ENCODE data around the gene SATB1.

SATB1 gene

DNA sequence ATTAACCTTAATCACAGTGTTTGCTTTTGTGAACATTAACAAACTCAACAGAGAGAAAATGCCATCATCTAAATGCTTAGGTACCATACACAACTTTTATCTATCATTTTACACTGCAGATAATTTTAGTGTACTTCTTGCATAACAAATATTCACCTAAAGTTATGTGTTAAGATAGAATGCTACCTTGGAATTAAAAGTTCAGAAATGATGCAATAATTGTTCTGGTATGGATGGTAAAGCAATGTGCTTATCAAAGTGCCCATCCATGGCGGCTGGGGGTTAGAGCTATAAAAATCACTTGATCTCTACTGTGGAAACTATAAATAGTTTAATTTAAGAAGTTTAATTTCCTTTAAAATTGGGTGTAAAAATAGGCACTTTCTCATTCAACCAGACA, 28.7 kb downstream of the SATB1 start:
- no peak for DNase-seq

DNA sequence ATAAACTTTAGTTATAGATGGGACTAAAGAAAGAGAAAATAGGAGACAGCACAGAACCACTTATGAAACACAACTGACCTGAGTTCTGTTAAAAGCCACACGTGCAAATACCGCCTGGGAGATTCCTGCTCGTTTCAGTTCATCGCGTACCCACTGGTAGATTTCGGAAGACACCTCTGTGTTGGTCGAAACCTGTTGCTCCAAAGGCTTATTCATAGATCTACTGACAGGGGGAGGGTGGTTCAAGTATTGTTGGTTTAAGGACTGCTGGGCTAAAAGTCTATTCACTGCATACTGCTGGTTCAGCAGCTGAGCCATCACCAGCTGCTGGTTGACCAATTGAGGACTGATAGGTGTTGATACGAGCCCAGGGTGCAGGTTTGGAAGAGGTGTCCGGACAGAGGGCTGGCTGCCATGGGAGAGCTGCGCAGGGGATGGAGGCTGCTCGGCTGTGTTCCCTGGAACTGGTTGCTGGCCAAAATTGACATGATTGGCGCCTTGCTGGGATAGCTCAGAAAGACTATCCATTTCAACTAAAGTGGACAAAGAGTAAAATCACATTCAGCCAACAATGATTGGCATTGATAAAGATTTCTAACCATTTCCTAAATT, 30.6 kb downstream of the SATB1 start:
- no peak for DNase-seq

DNA sequence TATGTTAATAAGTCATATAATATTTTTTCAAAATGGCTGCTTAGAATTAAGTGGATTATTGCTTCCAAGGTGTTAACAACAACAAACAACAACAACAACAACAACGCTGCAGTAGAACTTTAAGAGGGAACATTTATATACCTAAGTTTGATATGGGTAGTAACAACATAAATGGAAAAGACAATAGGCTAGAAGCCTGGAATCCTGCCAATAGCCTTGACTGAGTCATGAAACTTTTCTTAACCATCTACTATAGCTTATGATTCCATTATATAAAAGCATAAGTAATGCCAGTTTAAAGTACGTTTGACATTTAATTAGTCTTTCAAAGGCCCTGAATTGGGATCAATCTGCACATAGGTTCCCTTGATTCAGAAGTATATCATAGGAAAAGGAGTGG, 31.2 kb downstream of the SATB1 start:
- no peak for DNase-seq

DNA sequence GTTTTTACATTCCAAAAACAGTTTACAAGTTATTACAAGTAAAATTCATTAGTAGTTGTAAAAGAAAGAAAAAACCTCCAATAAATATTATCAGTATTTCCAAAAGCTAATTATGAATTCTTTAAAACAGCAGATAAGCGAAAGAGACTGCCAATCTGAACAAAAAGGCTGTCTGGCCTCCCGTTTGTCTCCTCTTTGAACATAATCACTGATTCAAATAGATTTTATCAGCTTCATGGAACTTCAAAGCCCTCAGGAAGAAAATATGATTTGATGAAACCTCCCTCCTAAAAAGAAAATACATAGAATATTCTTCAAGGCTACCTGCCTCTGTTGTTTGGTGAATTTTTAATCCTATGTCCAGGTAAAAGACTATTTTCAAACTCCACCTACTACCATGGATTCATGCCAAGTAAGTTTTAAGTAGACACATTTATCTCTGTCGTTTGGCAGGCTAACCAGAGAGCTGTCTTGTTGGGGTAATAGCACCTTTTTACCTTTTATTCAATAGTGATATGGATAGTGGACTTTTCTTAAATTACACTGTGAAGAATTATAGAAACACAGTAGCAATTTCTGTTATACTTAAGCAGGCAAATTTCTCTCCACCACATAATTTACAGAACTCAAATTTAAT, 35.0 kb downstream of the SATB1 start:
- no peak for DNase-seq

DNA sequence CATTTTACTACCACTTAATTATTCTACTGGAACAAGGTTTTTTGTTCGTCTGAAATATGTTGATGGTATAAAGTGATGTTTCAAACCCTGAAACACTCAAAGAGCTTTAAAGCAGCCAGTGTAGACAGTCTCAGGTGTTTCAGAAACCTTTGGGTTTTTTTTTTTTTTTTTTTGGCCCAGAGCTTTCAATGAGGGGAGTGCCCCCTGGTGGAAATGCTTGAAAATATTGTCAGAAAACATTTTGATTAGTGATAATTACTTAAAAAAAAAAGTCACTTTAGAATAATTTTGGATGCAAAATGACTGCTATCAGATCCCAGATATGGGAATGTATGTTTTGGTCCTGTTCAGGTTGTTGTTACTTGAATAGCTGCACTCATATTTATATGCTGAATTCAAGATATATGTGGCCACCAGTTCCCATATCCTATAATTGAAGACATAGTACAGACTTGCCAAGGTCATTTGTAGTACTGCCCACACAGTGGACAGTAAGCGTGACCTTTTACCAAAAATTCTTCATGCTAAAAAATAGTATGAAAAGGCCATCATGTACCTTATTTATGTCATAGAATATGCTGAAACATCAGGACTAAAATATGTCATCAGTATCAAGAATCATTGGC, 35.9 kb downstream of the SATB1 start:
- DNase-seq: peak in 1 of 2 donors; percentile 37

DNA sequence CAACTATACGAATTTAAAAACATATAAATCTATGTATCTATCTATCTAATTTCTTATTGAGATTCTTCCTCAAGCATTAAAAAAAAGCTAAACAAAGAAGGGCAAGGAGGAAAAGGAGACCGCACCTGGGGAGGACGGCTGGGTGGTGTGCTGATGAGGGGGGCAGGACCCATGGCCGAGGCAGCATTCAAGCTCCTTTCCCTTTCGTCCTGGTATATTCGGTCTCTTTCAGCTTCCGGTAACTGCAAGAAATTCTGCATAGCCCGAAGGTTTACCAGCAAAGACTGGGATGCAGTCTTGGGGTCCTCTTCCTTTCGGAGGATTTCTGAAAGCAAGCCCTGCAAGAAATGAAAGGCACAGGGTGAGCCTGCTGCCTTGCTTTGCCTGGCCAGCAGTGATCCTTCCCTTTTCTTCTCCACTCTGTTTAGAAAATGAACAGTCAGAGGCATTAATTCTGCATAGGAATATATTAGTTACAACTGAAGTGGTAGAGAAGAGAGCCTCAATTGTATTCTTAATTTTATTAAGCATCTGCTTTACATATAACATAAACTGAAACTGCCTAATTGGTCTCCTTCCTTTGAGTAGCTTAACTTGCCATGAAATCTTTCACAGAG, 38.8 kb downstream of the SATB1 start:
- no peak for DNase-seq

DNA sequence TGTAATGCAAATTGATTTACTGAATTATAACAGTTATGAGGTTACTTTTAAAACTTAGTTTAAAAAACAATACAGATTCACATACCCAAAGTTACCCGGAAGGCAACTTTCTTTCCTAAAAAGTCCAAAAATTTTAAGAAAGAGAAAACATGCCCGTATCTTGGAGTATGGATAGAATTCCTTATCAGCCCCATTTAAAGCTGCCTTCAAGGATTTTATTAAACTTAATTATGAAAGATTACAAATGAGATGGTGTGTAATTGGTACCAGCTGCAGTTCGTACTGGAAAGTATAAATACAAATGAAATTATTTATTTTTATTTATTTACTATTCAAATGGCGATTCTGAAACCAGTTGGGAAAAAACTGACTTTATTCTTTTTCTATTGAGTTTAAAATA, 39.4 kb downstream of the SATB1 start:
- no peak for DNase-seq

DNA sequence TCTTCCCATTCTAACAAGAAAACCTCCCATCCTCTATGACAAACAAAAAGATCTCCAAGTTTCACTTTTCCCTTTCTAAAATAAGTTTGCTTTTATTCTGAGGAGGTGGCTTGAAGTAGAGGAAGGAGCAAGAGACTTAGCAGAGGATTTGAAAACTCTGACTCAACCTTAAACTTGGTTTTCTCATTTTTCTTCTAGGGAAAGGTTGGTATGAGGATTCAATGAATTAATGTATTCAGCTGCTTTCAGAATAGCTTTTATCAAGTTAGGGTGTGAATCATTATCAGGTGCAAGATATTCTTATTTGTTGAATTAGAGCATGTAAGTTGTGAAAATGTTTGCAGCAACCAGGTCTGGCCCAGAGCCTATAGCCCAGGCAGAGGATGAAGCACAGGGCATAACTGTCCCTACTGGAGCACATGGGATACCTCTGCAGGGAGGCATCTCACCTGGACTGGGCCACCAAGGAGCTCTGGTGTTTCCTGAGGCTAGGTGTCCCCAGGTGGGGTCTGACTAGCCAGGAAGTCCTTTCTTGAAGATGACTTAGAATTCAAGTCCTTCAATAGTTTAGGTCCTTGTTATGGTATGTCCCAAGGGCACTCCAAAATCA, 42.3 kb downstream of the SATB1 start:
- peak in 1 of 2 donors; percentile 33 for DNase-seq

DNA sequence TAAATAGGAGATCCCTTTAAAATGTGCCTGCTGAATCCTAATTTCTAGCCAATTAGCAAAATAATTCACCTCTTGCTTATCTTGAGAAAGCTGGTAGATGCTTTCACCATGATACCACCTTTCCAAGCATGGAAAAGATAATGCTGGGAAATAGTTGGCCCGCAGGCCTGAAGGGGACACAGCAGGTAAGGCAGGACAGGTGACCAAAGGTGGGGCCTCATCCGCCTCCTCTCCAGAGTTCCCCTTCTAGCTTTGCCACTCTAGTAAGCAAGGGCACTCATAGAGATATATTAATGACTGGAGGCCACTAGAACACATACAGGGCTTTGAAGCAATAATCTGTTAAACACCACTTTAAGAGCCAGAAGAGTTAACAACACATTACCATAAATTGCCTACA, 45.5 kb downstream of the SATB1 start:
- DNase-seq: no peak

DNA sequence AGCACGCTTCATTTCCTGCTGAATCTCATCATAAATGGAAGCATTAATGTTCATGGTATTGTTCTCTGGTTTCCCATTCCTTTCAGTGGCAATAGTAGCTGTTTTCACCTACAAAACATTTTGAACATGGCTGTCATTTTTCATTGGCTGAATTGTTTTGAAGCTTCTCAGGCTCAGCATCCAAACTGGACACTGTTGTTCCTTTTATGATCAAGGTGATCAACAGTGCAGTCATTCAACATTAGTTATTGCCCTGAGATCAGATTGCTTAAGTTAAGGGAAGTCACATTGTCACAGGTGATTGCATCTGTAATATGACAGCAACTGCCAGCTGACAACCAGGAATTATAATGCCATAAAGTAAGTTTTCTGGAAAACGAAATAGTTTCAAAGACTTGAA, 46.9 kb downstream of the SATB1 start:
- no peak for DNase-seq

DNA sequence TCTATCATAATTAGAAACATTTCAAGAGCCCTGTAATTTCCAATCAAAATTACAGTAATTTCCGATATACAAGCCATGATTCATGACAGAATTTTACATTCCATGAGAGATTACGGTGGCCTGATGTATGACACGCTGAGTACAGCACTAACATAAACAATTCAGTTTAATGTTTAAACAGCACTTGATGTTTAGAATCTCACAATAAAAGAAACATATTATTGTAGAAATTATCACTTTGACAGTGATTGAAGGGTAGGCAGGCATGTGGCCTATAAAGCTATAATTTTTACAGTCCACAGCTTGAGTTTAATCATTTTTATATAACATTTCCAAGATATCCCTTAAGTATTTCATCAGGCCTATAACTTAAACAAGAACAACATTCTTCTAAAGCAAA, 48.5 kb downstream of the SATB1 start:
- DNase-seq: no peak

DNA sequence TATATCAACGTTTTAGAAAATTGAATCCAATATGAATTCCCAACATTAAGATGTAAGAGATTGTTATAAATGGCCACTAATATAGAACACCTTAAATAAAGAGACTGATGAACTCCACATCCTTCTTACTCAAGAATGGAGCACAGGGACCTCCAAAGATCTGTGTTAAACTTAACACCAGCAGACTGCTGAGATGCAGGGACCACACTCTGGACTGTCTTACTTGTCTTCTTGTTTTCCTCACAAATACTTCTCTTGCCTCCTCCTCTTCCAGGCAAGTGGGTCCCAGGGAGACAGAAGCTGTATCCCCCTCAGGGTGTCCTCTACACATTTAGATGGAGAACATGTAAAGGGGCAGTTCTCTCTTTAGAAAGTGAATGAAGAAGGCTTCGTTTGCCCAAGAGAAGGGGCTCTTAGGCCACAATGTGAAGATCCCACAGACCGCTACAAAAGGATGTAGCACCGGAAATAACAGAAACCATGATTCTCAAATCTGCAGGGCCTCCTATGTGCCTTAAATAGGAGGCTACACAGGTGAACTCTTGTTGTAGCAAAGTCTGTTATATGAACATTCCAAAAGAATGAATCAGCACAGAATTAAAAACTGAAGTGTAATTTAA, 52.2 kb downstream of the SATB1 start:
- DNase-seq: no peak

DNA sequence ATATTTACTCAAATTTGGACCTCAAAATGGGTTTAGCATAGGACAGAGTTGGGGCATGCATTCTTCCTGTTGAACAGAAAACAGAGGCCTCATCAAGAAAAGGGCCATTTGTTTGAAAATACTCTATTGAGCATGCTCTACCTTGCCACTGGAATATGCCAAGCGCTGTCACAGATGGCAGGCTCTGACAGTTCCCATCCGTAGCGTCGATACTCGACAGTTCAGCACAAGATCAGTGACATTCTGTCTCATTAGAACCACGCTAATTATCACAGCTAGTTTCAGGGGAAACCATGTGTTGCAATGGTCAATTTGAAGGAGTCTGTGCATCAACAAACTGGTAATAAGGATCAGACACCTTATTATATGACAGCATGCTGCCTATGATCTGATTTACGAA, 54.5 kb downstream of the SATB1 start:
- no peak for DNase-seq

DNA sequence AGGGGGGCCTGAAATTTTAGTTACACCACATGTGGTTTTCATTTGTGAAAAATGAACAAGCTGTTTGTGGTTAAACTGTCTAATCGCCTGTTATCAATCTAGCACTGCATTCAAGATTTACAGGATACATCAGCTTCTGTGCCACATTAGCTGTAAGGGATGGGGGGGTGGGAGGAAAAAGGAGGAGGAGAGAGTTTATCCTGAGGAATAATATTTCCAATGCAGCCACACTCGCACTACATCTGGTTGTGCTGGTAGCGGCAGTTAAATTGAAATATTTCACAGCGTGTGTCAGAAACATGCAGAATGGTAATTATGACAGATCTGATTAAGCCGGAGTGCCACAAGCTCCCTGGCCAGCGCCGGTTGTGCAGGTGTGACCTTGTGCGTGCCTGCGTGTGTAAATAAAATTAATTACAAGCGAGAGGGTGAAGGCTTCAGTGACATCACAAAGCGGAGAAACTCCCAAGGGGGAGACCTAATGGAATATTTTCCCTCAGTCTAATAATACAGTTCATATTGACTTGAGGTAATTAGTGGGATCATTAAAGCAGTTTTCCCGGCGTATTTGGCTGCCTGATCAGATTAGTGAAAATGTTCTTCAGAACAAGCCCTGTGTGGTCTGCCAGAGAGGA, 55.5 kb downstream of the SATB1 start:
- no peak for DNase-seq

DNA sequence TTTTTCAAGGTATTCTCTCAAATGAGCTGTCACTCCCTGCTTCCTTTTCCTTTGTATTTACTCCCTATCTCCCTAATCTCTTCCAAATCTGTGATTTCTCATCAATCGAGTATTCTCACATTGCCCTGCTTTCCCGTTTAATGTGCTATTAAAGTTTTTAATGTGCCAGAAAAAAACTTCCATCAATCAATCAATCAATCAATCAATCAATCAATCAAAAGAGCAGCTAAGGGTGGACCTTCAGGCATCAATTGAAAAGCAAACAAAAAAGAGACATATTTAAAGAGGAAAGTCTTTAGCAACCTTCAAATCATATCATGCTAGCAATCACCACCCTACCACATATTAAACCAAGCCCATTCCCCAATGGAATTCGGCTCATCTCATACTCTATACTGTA, 58.9 kb downstream of the SATB1 start:
- DNase-seq: no peak

DNA sequence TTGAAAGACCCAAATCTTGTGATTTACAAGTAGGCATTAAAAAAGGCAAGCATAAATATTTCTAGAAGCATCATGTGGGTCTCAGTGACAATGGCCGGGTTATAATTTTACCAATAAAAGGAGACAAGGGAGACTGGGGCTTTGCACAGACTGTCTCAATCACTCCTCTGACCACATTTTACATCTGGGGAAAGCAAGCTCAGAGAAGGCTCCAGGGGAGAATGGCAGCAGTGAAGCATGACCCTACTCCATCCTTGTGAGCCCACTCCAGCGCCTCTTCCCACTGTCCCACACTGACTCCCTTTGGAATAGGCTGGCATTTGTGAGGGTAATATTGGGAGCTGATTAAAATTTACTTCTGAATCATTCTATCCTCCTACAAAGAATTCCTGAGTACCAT, 61.8 kb downstream of the SATB1 start:
- no peak for DNase-seq

DNA sequence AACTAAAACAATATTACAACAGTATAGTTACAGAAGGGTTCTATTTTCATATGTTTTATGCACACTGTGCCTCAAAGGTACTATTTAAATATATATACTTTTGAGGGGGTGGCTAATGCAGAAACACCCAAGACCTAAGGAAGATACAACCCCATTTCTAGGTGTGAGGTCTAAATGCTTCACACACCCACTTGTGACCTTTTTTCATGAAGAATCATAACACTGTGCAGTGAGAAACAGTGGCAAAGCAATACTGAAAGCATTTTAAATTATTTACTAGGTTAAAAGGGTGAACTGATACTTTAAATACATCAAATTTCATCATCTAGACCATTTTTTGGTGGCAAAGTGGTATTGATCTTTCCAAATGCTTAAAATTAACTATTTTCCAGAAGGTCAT, 67.4 kb downstream of the SATB1 start:
- no peak for DNase-seq

DNA sequence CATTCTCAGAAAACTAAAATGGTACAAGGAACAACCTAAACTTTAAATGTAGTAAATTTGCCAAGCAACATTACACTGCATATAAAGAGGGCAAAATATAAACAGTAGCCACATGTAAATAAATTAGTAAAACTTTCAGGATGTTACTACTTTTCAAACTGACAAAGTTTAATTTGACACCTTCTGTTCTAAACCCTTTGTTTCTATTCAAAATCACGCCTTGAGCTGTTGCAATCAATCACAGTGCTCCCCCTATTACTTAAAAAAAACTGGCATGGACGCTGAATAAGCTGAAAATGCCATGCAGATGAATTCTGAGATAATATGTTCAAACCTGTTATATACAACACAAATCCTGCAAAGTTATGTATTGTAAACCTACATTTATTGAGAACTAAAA, 69.3 kb downstream of the SATB1 start:
- no peak for DNase-seq

DNA sequence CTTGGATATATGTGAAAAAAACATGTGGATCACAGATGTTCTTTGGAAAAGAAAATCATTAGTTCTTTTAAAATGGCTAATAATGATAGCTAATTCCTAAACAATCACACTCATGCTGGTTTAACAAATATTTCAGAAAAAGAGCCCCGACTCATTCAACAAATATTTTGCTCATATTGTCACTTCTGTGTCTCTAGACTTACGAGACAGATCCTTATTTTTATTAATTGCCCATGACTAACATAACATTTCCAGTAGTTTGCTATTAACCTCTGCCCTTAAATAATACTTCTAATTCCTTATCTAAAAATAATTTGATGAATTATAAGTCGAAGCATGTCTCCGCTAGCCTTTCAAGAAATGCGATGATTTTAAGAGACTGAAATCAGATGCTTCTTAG, 70.4 kb downstream of the SATB1 start:
- no peak for DNase-seq

DNA sequence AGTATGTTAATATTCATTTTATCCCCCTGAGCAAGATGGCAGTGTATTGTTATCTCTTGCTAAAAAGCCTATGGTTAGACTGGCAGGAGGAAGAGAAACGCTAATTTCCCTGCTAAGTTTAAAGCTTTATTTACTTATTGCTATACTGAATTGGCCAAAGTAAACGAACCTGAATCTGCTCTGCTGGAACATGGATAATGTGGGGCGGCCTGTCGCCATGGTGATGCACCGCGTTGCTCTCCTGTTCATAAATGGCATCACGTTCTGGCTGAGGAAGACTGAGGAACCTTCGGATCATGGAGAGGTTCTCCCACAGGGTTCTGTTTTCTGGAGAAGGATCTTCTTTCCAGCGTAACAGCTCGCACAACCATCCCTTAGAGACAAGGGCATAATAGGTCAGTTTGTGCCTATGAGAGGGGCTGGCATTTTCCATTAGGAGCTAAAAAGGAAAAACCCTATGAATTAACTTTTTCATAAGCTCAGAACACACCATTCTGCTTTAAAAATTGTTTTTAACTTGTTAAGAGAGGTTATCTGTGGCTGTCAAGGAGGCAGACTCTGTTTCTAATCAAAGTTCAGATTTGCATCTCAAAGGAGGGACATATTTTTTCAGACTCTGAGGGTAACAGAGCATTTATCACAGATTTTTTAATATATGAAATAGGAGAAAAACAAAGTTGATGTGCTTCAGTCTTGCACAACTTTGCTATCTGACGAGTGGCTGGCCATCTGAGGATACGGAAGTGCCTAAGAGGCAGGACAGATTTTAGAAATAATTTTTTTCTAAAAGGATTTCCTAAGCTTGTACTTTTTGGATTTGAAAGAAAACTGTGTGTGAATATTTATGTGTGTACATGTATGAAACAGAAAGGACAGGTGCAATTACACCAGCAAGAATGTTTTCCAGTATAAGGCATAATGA, 73.1 kb downstream of the SATB1 start:
- no peak for DNase-seq

DNA sequence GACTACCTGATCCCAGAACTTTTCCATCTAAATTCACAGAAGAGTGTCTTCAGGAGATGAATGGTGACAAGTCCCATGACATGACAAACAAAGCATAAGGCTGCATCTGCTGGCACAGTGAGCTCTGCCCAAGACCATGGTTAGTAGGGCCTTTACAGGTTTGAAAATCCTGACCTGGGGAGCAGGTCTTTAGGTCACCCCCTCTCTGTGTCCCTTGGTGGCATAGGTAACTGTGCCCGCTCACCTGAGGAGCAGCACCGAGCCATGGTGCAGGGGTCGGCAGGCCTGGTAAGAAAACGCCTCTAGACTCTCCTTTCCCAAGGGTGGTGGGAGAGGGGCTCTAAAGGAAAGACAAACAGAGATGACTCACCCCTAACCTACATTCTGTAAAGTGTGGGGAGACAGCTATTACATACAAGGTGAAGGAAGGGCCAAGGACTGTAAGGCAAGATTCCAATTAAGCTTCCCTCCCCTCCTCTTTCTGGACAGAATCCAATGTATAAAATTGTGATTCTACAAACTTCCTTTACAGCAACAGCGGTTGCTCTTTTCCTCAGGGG, 74.0 kb downstream of the SATB1 start:
- no peak for DNase-seq
